Activated CD8-positive, alpha-beta memory T cell treated with anti-CD3 and anti-CD28 coated beads for 24 hours (primary cell): ENCODE results near the gene RAF1.
"Not testable (repeated sequence)": the region's sequence is repeated elsewhere in the genome, so short reads cannot be mapped to it uniquely, and the experiment has no call there.

Source experiments
- DNase-seq: peaks from one replicate; pipeline ENCODE4 v3.0.0-alpha.2; 2020

Gene RAF1

DNA sequence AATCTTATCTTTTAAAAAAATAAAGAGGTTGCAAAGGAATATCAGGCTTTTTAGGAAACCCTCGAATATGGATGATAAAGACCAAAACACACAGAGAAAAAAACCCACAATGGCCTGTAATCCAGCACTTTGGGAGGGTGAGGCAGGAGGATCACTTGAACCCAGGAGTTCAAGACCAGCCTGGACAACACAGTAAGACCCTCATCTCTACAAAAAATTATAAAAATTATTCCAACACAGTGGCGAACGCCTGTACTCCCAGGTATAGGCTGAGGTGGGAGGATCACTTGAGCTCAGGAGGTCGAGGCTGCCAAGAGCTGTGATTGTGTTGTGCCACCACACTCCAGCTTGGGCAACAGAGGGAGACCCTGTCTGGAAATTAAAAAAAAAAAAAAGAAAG lies 30.8 kb downstream of the RAF1 start:
- DNase-seq: no peak

DNA sequence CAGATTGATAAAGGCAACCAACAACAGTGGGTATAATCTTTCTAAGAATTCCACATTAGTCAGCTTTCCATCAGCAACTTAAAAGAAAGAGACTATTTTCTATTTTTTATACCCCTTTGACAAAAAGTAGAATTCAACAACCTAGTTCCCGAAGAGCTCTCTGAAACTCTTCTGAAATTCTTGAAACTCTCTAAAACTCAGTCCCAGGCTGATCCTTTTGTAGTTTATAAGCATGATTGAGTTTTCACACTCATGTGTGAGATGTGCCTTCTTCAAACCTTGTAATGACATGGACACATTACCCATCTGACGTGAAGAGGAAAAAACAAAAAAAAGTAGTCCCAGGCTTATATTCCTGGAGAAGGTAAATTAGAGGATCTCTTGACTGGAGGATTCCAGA lies 31.4 kb downstream of the RAF1 start:
- no peak for DNase-seq

DNA sequence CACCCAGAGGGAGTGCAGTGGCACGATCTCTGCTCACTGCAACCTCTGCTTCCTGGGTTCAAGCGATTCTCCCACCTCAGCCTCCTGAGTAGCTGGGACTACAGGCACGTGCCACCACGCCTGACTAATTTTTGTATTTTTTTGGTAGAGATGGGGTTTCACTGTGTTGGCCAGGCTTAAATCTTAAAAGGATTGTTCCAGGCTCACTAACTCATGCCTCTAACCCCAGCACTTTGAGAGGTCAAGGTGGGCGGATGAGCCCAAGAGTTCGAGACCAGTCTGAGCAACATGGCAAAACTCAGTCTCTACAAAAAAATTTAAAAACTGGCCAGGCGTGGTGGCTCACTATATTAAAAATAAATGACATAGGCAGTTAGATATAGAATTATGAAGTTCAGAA lies 33.1 kb downstream of the RAF1 start:
- not testable (repeated sequence) for DNase-seq

DNA sequence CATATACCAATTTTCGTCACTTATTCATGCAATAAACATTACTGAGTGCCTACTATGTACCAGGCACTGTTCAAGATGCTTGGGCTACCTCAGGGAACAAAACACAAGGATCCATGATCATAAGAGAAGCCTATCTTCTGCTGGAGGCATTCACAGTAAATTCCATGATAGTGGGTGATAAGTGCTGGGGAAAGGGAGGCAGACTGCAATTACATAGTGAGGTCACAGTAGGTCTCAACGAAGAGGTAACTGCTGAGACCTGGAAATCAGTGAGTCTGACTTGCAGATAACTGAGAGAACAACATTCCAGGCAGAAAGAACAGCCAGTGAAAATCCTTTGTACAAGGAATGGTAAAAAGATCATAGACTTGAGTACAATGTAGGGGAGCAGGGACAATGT lies 33.6 kb downstream of the RAF1 start:
- DNase-seq: no peak

DNA sequence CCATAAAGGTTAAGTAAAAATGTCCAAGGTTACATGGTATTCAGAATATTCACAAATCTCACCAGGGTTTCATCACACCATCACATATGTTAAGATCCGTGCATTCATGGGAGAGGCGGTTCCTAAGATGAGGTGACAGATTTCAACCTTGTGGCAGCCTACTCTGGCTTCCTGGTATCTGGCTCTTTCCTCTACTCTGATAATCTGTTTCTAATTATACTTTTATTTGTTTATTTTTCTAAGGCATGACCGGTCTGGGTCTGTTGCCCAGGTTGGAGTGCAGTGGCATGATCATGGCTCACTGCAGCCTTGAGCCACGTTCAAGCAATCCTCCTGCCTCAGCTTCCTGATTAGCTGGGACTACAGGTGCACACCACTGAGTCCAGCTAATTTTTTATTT lies 34.4 kb downstream of the RAF1 start:
- no peak for DNase-seq

DNA sequence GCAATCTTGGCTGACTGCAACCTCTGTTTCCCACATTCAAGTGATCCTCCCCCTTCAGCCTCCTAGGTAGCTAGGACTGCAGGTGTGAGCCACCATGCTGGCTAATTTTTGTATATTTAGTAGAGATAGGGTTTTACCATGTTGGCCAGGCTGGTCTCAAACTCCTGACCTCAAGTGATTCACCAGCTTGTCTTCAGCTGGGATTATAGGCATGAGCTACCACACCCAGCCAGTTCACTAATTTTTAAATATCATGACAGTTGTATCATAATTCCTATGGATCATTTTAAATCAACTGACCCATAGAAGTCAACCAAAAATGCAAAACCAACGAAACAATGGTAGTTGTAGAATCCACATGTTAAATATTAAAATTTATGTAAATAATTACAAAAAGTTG lies 35.1 kb downstream of the RAF1 start:
- DNase-seq: no peak

DNA sequence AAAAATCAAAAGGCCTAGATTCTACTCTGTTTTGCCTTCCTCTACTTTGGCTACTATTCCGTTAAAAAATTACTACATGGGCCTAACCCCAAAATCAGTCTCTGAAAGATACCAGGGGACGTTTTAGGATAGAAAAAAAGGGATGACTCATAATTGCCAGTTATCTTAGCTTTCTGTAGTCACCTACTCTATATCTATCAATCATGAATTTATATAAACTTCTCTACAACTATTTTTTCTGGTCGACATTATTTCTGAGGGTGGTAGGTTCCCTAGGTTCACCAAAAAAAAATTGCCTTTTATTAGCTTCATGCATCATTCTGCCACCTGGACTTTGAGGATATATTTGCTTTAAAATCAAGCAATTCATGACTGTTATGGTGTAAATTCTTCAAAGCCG lies 36.5 kb downstream of the RAF1 start:
- no peak for DNase-seq

DNA sequence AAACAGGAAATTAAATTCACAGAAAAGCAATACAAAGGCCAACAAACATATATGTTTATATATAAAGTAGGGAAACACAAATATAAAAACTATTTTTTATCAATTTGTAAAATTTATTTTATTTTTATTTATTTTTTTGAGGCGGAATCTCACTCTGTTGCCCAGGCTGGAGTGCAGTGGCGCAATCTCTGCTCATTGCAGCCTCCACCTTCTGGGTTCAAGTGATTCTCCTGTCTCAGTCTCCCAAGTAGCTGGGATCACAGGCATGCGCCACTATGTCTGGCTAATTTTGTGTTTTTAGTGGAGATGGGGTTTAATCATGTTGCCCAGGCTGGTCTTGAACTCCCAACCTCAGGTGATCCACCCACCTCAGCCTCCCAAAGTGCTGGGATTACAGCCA lies 39.0 kb downstream of the RAF1 start:
- not testable (repeated sequence) for DNase-seq

DNA sequence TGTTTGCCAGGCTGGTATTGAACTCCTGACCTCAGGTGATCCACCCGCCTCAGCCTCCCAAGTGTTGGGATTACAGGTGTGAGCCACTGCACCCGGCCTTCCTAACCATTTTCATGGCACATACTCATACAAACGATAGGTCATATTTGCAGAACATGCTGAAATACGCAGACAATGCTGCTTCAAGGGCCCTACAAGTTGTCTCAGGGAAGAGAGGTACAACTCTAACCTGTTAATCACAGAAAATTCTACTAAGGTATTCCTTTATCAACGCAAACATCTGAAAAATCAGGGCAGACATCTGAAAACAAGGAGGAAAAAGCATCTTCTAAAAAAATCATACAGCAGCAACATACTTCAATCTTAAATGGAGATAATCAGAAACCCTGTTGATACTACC lies 39.9 kb downstream of the RAF1 start:
- DNase-seq: no peak

DNA sequence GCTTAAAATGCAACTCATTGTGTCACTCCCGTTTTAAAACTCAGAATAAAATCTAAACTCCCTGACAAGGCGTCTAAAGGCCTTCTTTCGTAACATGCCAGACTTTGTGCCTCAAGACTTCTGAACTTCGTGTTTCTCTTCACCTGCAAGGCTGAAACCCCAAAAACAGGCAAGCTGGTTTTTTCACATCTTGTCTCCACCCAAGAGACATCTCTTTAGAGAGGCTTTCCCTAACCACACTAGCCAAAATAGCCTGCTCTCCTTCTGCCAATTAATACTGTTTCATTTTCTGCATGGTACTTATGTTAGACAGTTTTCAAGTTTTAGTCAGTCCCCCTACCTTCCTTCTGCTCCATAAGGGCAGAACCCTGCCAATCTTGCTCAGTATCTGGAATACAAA lies 41.6 kb downstream of the RAF1 start:
- no peak for DNase-seq

DNA sequence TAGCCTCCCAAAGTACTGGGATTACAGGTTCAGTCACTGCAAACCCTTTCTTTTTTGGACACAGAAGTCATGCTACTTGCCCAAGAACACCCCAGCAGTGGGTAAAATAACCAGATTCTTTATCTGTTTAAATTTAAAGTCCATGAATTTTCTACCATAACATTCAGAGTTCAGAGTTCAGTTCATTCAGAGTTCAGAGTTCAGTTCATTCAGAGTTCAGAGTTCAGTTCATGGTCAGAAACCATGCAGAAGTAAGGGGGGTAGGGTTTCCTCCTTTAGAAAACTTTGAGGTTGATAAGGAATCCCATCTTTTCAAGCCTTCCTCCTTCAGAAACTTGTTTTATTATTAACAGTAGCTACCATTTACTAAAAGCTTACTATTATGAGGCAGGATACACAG lies 43.2 kb downstream of the RAF1 start:
- no peak for DNase-seq

DNA sequence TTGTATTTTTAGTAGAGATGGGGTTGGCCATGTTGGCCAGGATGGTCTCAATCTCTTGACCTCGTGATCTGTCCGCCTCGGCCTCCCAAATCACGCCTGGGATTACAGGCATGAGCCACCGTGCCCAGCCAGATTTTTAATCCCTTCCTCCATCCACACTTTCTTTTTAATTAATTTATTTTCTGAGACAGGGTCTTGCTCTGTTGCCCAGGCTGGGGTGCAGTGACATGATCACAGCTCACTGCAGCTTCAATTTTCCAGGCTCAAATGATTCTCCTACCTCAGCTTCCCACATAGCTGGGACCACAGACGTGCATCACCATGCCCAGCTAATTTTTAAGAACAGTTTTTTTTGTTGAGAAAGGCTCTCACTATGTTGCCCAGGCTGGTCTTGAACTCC lies 43.6 kb downstream of the RAF1 start:
- no peak for DNase-seq

DNA sequence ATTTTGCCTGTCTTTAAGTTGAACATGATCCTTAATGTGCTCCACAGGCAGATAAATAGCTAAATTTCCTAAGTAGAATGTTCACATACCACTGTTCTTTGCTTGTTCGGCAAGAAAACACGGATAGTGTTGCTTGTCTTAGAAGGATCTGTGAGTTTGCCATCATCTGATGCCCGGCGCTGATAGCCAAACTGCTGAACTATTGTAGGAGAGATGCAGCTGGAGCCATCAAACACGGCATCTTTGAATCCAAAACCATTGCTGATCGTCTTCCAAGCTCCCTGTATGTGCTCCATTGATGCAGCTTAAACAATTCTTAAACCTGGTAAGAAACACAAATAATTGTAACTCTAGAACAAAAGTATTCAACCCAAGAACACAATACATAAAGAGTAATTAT lies 45.5 kb downstream of the RAF1 start:
- DNase-seq: no peak

DNA sequence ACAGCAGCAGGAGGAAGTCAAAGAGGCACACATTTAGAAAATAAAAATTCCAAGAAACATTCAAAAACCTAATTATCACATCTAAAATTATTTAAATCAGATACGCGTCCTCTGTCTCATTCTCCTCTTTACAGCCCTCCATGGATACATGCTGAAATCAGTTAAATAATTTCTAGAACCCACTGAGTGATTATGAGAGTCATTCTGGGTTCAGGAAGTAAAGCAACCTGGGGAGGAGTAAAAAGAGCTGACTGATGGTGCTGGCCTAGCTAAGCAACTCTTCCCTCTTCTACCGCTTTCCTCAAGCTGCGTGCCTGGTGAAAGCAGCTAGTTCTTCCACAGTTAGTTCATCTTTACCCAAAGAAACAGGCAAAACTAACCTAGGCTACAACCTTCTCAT lies 48.7 kb downstream of the RAF1 start:
- DNase-seq: no peak

DNA sequence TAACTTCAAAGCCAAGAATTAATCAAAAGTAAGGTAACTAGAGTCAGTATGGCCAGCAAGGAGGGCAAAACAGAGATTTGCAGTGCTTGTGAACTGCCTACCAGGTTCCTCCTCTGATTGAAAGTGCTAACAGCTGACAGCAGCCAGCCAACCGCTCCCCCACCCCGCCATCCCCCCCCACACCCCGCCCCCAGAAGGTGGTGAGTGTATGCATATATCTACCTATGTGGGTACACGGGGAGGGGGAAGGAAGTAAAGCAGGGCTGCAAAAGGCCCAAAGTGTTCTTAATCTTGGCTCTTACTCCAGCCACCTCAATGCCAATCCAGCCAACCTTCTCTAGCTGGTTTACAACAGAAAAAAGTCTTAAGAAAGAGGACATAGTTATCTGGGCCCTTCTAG lies 50.7 kb downstream of the RAF1 start:
- DNase-seq: no peak

DNA sequence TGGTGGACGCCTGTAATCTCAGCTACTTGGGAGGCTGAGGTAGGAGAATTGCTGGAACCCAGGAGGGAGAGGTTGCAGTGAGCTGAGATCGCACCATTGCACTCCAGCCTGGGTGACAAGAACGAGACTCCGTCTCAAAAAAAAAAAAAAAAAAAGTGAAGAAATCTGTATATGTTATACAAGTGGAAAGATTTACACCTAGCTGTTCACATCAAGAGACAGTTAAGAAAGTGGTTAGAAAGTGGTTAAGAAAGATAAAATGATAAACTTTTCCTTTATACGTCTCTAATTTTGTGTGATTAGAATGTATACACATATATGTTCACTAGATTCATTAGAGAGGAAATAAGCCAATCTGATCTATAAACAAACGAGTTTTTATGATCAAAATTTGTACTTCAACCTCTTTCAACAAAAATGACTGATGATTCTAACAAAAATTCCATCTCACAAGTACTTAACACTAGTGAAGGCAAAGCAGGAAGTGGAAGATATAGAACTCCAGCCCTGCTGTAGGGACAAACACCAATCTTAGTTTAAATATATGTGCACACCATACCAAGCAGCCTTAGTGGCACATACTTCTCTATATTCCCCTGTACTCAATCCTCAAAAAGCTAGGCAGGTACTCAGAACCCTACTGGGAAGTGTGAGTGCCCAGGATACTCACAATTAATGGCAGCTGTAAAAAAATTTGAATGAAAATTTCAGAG lies 51.2 kb downstream of the RAF1 start:
- DNase-seq: no peak

DNA sequence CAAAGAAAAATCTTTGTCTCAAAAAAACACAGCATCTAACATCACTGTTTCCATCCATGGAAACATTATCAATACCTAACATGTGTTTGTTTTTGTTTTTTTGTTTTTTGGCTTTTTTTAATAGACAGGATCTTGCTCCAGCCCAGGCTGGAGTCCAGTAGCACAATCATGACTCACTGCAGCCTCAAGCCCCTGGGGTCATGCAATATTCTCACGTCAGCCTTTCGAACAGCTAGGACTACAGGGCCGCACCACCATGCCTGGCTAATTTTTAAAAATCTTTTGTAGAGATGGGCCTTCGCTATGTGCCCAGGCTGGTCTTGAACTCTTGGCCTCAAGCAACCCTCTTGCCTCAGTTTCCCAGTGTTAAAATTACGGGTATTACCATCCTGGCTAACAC lies 52.8 kb downstream of the RAF1 start:
- no peak for DNase-seq

DNA sequence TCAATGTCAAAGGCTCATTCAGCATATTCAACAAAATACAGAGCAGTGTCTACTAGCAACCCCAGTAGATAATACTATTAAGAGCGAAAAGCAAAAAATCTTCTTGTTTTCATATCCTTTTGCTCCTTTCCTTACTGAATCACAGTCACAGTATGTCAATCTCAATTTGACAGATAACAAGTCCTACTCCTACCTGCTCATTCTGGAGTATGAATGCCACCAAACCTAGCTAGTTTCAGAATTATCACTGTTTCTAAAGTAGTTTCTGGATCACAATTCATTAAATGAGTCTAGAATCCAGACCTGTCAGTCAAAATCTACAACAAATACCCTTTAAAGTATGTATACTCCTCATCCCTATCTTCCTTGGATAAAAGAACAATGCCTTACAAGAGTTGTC lies 55.5 kb downstream of the RAF1 start:
- no peak for DNase-seq

DNA sequence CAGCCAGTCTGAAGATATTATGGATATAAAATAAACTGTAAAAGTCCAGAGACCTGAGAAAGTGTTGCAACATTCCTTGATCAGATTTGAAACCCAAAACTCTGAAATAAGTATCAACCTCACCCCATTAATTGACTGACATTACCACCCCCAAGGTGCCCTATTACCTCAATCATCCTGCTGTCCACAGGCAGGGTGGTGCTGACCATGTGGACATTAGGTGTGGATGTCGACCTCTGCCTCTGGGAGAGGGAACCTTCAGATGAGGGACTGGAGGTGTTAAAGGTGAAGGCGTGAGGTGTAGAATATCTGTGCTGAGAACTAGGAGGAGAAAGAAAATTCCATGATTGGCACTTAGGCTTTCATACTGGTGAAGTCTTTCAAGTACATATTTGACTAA lies 59.9 kb downstream of the RAF1 start:
- DNase-seq: no peak

DNA sequence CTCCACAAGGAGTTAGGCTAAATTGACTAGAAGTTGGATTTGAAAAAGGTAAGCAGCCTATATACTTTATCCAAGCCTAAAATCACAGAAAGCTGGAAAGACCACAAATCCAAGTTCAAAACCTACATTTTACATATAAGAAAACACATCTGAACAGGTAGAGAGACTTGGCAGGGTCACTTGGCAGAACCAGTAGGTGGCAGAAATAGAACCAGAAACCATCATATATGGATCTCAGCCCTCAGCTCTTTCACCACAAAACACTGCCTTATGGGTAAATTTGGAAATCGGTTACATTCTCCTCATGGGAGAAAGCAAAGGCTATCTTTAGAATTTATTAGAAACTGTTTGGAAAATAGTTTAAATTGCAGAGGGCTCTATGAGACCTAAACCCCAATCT lies 62.8 kb downstream of the RAF1 start:
- DNase-seq: no peak

DNA sequence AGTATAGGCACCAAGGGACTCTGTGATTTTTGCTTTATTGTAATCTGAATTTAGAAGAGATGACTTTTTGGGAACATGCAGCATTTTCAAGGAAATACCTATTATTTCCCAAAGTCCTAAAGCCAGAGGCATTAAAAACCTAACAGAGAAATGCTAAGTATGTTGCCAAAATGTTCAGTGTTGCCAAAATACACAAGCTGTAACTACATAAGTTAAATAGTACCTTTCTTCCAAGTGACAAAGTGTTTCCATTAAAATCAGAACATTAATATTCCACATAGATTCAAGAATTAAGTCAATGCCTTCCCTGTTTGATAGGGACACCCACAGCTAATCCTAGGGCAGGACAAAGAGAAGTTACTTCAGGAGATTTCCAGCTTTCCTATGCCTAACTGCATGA lies 65.0 kb downstream of the RAF1 start:
- no peak for DNase-seq

DNA sequence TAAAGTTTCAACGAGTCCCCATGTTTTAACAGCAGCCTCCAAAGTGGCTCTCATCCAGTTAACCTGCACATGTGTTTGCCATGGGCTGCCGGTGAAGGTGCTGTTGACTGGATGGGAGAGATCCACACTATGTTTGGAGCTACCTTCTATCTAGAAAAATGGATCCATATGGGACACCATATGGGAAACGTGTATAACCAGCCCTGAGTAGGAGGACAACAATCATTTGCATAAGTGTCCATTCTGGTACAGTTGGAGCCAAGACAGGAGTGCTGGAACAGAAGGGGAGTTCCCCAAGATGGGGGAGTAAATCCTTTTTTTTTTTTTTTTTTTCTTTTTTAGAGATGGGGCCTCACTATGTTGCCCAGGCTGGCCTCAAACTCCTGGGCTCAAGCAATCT lies 70.4 kb downstream of the RAF1 start:
- DNase-seq: no peak

DNA sequence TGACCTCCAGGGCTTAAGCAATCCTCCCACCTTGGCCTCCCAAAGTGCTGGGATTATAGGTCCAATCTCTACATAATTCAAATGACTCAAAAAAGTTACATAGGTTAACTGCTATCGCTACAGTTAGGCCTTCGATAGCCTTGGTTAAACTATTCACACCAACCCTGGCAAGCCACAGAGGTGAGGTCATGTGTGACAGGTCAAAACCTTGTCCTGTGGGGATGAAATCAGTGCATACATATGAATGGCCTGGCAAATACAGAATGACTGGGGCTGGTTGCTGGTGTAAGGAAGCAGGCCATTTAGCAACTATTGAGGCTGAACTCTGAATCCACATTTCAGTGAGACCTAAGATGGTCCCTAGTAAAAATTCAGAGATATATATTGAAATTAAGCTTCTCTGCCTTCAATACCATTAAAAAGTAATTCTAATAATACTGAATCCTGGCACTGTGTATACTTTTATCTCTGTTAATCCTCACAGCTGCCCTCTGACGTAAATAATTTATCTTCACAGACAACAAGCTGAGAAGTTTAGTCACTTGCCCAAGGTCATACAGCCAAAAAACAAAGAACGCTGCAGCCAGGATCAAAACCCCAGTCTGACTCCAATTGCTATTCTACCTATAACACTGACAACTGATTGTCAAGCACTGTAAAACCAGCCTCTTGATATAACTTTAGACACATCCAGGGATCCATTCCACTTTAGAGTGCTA lies 71.8 kb downstream of the RAF1 start:
- no peak for DNase-seq

DNA sequence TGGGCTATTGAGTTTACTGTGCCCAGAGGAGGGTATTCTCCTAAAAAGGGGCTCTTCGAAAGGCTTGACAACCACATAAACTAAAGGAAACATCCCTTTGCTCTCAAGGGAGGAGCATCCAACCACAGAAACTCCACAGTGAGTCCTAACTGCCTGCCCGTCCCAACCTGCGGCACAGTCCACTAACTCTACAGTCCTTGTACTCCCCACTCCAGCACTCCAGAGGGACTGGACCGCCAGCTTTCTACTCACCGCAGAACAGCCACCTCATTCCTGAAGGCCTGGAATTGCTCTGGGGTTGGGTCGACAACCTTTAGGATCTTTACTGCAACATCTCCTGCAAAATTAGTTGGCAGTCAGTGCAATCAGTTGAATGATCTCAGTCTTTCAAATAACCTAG lies 72.5 kb downstream of the RAF1 start:
- no peak for DNase-seq

DNA sequence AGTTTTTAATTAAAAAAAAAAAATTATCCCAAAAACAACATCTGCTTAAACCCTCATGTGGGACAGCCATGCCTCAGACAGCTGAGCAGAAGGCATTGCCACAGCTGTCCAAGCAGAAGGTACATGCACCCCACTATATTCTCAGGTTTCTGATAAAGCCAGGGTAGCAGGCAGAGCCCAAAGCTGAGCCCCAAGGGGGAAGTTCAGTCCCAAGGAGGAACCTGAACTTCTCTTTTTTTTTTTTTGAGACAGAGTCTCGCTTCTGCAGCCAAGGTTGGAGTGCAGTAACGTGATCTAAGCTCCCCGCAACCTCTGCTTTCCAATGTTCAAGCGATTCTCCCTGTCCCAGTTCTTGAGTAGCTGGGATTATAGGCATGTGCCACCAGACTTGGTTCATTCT lies 73.8 kb downstream of the RAF1 start:
- DNase-seq: no peak
